Activated naive CD8-positive, alpha-beta T cell treated with anti-CD3 and anti-CD28 coated beads for 36 hours (primary cell): ENCODE measurements around the gene IPO7. TPM values are rescaled to one million over a fixed set of nuclear protein-coding genes. Genes with fewer than 3 reads are reported as not detected.
"Not testable (repeated sequence)": the region's sequence is repeated elsewhere in the genome, so short reads cannot be mapped to it uniquely, and the experiment has no call there.

Experiments used
- DNase-seq: peaks from one replicate; pipeline ENCODE4 v3.0.0; 2021
- H3K27ac Mint-ChIP-seq: one replicate; pipeline ENCODE4 v1.8.0; 2022; ENCODE audit warnings: mild to moderate bottlenecking, moderate library complexity, mixed read lengths
- H3K27me3 Mint-ChIP-seq: one replicate; pipeline ENCODE4 v1.8.0; 2022; ENCODE audit warnings: mild to moderate bottlenecking, mixed read lengths
- H3K36me3 Mint-ChIP-seq: one replicate; pipeline ENCODE4 v1.8.0; 2021; ENCODE audit warnings: mild to moderate bottlenecking, mixed read lengths
- H3K4me1 Mint-ChIP-seq: one replicate; pipeline ENCODE4 v1.8.0; 2021; ENCODE audit warnings: mixed read lengths
- H3K4me3 Mint-ChIP-seq: one replicate; pipeline ENCODE4 v1.8.0; 2022; ENCODE audit warnings: mild to moderate bottlenecking, moderate library complexity, mixed read lengths
- H3K9me3 Mint-ChIP-seq: one replicate; pipeline ENCODE4 v1.8.0; 2022; ENCODE audit warnings: mixed read lengths
- total RNA-seq, 2 experiments: library from RNA; stranded (reverse); gene quantifications; one replicate each; pipeline ENCODE4 v1.2.3, GENCODE V29; 2021

Gene IPO7
- total RNA-seq, 2 experiments from 2014 or later, result 195 TPM

DNA sequence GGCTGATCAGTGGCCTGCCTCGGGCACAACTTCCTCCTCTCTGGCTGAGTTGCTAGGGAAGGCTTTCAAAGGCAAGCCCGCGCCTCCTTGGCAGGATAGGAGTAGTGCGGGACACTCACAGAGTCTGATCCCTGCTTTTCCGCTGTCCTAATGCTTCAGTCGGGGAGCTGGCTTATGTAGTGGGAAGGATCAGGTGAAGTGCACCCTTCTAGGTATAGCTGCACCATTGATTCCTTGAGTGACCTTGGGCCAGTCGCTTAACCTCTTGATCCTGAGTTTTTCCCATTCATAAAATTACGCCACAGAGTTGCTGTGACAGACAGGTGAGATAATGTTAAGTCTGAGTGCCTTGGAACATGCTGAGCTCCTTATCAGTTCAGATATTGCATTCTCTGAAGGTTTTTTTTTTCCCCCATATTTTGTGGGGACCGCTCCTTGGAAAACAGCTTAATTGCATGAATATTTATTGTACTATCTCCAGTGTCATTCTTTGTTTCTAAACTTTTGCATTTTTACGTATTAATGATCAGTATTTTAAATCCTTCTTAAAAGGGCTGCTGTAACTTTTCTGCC, 961 bp downstream of the IPO7 start:
- no peaks in the 10 kb centered on the region for H3K9me3 Mint-ChIP-seq
- DNase-seq, result peak; percentile 21
- H3K27ac Mint-ChIP-seq, result peak overlapping the region; percentile 93
- H3K36me3 Mint-ChIP-seq, result peaks cover 30% of the 10 kb centered on the region
- H3K4me3 Mint-ChIP-seq, result peak overlapping the region; percentile 93
- peaks cover 27% of the 10 kb centered on the region for H3K4me1 Mint-ChIP-seq
- no peaks in the 10 kb centered on the region for H3K27me3 Mint-ChIP-seq

DNA sequence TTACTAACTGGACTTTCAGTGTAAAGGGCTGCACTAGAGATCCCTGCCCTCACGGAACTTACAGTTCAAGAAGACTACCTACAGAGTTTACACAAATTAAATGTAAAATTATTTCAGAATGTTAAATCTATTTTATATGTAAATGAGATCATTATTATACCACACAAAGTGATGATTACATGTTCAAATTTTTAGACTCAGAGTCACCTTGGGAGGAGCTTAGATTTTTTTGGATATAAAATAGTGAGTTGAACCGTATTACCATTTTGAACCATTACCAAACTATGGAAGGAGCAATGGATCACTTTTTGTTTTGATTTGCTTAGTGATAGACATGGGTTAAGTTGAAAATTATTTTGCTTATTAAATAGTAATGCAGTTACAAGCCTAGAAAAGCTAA, 1.6 kb downstream of the IPO7 start:
- H3K4me1 Mint-ChIP-seq, result peaks cover 27% of the 10 kb centered on the region
- DNase-seq, result no peak
- peaks cover 31% of the 10 kb centered on the region for H3K36me3 Mint-ChIP-seq
- peak overlapping the region; percentile 93 for H3K4me3 Mint-ChIP-seq
- H3K27me3 Mint-ChIP-seq, result no peaks in the 10 kb centered on the region
- no peaks in the 10 kb centered on the region for H3K9me3 Mint-ChIP-seq
- no peak overlapping the region for H3K27ac Mint-ChIP-seq

DNA sequence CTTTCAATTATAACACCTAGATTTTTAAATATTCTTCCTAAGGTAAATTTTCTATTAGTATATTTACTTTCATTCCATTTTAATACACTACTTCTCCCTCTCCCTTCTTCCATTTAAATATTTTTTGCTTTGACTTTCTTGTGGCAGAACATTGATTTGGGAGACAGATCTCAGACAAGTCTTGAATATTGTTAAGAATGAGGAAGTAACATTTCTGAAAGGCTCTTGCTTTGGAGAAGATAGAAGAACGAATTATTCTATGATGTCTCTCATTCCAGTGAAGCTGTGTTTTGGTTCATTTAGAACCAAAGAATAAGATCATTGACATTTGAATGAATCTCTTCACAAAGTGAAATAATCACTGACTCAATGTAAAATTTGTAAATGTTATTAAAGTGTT, 2.4 kb downstream of the IPO7 start:
- Mint-ChIP-seq H3K36me3 (peaks cover 37% of the 10 kb centered on the region), H3K4me1 (peaks cover 30% of the 10 kb centered on the region), H3K27me3 (no peaks in the 10 kb centered on the region), H3K4me3 (peak overlapping the region; percentile 75), H3K9me3 (no peaks in the 10 kb centered on the region), H3K27ac (no peak overlapping the region)
- no peak for DNase-seq

DNA sequence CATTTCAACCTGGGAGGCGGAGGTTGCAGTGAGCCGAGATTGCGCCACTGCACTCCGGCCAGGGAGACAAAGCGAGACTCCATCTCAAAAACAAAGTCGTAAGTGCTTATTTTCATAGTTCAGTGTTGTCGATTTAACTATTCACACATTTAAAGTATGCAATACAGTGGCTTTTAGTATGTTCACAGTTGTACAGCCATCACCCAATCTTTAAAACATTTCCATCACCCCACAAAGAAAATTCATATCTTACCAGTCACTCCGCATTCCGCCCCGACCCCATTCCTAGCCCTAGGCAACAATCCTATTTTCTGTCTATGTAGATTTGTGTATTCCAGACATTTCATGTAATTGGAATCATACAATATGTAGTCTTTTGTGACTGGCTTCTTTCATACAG, 11.9 kb downstream of the IPO7 start:
- peak overlapping the region; percentile 81 for H3K27ac Mint-ChIP-seq
- peak overlapping the region; percentile 42 for H3K4me3 Mint-ChIP-seq
- H3K36me3 Mint-ChIP-seq, result peaks cover 49% of the 10 kb centered on the region
- H3K27me3 Mint-ChIP-seq, result no peaks in the 10 kb centered on the region
- H3K9me3 Mint-ChIP-seq, result no peaks in the 10 kb centered on the region
- no peak for DNase-seq
- H3K4me1 Mint-ChIP-seq, result peaks cover 50% of the 10 kb centered on the region

DNA sequence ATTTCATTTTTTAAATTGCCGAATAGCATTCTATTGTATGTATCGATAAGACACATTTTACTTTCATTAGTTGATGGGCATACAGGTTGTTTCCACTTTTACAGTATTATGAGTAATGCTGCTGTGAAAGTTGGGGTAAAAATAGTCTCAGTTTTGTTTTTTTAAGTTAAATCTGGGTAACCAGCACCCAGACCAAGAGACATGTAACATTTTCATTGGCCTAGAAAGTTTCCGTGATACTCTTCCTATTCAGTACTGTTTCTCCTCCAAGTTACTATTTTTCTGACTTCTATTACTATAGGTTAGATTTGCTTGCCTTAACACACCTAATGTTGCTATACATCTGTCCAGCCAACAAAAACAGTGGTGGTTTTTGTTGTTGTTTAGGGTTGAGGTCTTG, 12.3 kb downstream of the IPO7 start:
- Mint-ChIP-seq H3K36me3 (peaks cover 46% of the 10 kb centered on the region), H3K9me3 (no peaks in the 10 kb centered on the region), H3K27ac (peak overlapping the region; percentile 81), H3K27me3 (no peaks in the 10 kb centered on the region), H3K4me1 (peaks cover 48% of the 10 kb centered on the region), H3K4me3 (peak overlapping the region; percentile 42)
- no peak for DNase-seq

DNA sequence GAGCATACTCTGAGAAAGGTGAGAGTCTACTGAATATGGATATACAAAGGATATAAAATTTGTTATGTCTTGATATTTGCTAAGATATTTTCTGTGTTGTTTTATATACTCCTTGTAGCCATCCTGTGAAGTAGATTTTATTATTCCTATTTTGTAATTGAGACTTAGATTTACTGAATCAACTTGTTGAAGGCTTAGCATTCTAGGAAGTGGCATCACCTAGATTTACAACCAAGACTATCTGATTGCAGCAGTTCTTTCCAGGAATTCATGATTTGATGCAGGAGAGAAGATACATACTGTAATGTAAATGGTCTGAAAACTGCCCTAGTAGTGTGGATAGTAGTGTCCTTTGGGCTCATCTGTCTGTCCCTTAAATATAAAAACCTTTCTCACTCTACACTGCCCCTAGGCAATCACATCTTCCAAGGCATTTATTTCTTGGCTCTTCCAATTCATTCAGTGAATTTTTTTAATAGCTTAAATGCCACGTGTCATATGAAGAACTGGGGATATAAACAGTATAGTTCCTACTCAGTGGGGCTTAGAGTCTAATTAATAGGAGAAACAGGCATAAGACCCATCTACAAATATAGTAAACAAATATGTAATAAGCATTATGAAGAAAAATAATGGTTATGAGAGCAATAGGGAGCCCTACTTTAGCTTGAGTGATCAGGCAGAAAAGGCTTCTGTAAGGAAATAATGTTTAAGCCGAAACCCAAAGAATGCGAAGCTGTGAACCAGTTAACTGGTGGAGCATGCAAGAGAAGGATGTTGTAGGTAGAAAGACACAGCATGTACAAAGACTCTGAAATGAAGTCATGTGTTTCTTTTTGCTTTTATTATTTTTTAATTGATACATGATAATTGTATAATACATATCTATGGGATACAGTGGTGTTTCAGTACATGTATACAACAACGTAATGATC, 13.6 kb downstream of the IPO7 start:
- H3K27me3 Mint-ChIP-seq, result no peaks in the 10 kb centered on the region
- H3K4me3 Mint-ChIP-seq, result no peak overlapping the region
- no peak for DNase-seq
- H3K27ac Mint-ChIP-seq, result peak overlapping the region; percentile 70
- H3K9me3 Mint-ChIP-seq, result no peaks in the 10 kb centered on the region
- H3K4me1 Mint-ChIP-seq, result peaks cover 43% of the 10 kb centered on the region
- H3K36me3 Mint-ChIP-seq, result peaks cover 43% of the 10 kb centered on the region

DNA sequence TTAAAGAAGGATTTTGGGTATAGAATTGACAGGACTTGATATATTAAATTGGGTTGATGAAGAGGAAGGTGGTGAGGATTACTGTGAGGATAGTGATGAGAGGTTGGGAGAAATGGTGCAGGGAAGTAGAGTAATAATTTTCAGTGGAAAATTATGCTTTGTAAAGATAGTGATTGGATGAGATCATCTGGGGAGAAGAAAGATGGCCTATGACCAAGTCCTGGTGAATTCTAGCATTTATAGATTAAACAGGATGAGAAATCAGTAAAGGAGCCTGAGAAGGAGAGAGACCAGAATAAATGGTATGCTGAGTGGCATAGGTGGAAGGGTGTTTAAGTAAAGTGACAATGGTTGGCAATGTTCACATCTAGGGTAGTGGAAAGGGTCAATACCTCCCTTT, 15.0 kb downstream of the IPO7 start:
- peak overlapping the region; percentile 13 for H3K27ac Mint-ChIP-seq
- H3K4me3 Mint-ChIP-seq, result no peak overlapping the region
- peaks cover 32% of the 10 kb centered on the region for H3K36me3 Mint-ChIP-seq
- H3K4me1 Mint-ChIP-seq, result peaks cover 38% of the 10 kb centered on the region
- DNase-seq, result no peak
- no peaks in the 10 kb centered on the region for H3K9me3 Mint-ChIP-seq
- H3K27me3 Mint-ChIP-seq, result no peaks in the 10 kb centered on the region

DNA sequence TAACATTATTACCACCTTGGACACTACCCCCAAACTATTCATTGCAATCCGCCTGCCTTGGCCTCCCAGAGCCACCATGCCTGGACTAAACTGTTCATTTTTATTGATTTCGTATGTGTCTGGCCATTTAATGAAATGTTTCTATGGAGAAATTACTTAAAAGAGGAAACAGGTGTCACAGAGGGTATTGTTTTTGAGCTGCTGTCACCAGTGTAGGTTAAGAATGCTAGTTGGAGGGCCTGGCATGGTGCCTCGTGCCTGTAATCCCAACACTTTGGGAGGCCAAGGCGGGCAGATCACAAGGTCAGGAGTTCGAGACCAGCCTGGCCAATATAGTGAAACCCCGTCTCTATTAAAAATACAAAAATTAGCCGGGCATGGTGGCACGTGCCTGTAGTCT, 17.4 kb downstream of the IPO7 start:
- peaks cover 27% of the 10 kb centered on the region for H3K36me3 Mint-ChIP-seq
- H3K4me3 Mint-ChIP-seq, H3K9me3 Mint-ChIP-seq, H3K27me3 Mint-ChIP-seq, H3K27ac Mint-ChIP-seq, DNase-seq: not testable (repeated sequence)
- peaks cover 25% of the 10 kb centered on the region for H3K4me1 Mint-ChIP-seq

DNA sequence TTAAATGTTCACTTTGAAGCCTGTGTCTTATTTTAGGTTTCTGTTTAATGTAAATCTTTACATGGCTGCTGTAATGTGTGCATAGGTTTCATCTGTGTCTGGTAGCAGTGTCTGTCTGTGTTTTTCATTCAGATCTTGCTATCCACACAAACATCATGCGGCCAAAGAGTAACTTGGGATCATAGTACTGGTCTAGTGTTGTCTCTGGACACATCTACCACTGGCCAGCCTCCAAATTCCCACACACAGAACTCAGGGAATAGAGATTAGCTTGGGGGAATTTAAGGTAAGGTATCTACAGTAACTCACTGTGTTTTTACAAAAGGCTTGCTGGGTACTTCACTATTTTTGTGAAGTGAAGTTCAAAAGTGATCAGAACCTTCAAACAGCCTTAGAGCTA, 44.3 kb downstream of the IPO7 start:
- no peaks in the 10 kb centered on the region for H3K4me1 Mint-ChIP-seq
- no peak for DNase-seq
- H3K27me3 Mint-ChIP-seq, result no peaks in the 10 kb centered on the region
- H3K9me3 Mint-ChIP-seq, result no peaks in the 10 kb centered on the region
- H3K36me3 Mint-ChIP-seq, result peaks cover 25% of the 10 kb centered on the region
- H3K4me3 Mint-ChIP-seq, result no peak overlapping the region
- H3K27ac Mint-ChIP-seq, result no peak overlapping the region

DNA sequence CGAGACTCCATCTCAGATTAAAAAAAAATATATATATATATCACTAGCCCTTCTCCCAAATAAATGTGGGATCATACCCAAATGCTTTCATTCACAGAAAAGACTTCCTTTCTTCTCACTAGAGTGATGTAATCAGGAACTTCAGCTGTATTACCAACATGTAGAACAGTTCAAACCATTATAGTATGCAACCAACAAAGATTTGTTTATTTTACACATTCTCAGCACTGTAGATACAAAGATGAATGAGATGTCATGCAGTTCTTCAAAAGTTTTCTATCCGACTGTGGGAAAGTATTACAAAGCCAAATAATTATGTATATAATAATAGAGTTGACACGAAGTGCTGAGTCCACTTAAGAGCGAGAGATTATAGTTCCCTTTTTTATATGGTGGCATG, 54.2 kb downstream of the IPO7 start:
- Mint-ChIP-seq H3K4me1 (no peaks in the 10 kb centered on the region), H3K36me3 (peaks cover 33% of the 10 kb centered on the region)

DNA sequence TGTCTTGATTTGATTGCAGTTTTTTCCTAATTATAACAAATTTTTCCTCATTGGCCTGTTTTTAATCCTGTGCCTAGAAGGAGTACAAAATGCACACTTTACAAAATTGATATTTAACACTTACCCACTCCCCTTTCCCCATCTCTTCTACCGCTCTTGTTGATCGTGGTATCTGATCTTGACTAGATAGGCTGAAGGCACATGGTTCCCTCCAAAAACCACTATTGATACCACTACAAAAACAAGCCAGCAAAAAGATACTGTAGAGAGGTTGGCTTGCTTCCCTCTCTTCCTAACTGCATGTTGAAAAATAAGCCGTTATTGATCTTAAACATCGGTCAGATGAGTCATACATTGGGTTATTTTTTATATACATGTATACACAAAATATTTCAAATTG, 61.8 kb downstream of the IPO7 start:
- H3K27me3 Mint-ChIP-seq, result no peaks in the 10 kb centered on the region
- H3K4me1 Mint-ChIP-seq, result peaks cover 3% of the 10 kb centered on the region
- peaks cover 42% of the 10 kb centered on the region for H3K36me3 Mint-ChIP-seq
- peaks cover 8% of the 10 kb centered on the region for H3K9me3 Mint-ChIP-seq
- no peak overlapping the region for H3K4me3 Mint-ChIP-seq
- no peak overlapping the region for H3K27ac Mint-ChIP-seq
- DNase-seq, result no peak

More for the DNA sequence above, 54.2 kb downstream of the IPO7 start:
- no peaks in the 10 kb centered on the region for H3K27me3 Mint-ChIP-seq
- H3K4me3 Mint-ChIP-seq, result no peak overlapping the region
- no peak for DNase-seq
- no peaks in the 10 kb centered on the region for H3K9me3 Mint-ChIP-seq
- no peak overlapping the region for H3K27ac Mint-ChIP-seq

DNA sequence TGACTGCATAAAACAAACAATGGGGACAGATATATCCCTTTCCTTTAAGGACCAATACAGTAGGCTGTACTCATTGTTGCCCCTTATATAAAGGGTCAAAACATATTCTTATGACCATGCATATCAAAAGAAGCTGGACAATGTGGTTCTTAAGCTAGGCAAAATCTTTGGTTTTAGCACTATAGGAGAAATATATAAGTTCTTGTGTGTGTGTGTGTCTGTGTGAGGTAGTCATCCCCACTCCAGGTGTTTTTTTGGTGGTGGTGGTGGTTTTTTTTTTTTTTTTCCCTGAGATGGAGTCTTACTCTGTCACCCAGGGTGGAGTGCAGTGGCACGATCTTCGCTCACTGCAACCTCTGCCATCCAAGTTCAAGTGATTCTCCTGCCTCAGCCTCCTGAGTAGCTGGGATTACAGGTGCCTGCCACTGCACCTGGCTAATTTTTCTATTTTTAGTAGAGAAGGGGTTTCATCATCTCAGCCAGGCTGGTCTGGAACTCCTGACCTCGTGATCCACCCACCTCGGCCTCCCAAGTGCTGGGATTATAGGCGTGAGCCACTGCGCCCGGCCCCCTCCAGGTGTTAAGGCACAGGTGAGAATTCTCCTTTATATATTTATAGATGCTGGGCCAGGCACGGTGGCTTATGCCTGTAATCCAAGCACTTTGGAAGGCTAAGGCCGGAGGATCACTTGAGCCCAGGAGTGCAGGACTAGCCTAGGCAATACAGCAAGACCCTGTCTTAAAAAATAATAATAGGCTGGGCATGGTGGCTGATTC, 64.3 kb downstream of the IPO7 start:
- H3K27me3 Mint-ChIP-seq, result no peaks in the 10 kb centered on the region
- no peak for DNase-seq
- no peak overlapping the region for H3K4me3 Mint-ChIP-seq
- peaks cover 13% of the 10 kb centered on the region for H3K9me3 Mint-ChIP-seq
- H3K36me3 Mint-ChIP-seq, result peaks cover 42% of the 10 kb centered on the region
- H3K27ac Mint-ChIP-seq, result no peak overlapping the region
- peaks cover 3% of the 10 kb centered on the region for H3K4me1 Mint-ChIP-seq

DNA sequence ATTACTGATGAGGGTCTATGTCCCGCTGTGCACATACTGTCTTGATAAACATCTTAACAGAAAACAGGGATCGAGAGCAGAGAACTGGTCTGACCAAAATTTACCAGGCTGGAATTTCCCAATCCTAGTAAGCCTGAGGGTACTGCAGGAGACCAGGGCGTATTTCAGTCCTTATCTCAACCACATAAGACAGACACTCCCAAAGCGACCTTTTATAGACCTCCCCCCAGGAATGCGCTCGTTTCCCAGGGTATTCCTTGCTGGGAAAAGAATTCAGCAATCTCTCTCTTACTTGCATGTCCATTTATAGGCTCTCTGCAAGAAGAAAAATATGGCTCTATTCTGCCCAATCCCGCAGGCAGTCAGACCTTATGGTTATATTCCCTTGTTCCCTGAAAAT, 67.6 kb downstream of the IPO7 start:
- peaks cover 32% of the 10 kb centered on the region for H3K36me3 Mint-ChIP-seq
- peaks cover 13% of the 10 kb centered on the region for H3K9me3 Mint-ChIP-seq
- H3K27me3 Mint-ChIP-seq, H3K4me3 Mint-ChIP-seq, DNase-seq, H3K27ac Mint-ChIP-seq, H3K4me1 Mint-ChIP-seq: not testable (repeated sequence)

DNA sequence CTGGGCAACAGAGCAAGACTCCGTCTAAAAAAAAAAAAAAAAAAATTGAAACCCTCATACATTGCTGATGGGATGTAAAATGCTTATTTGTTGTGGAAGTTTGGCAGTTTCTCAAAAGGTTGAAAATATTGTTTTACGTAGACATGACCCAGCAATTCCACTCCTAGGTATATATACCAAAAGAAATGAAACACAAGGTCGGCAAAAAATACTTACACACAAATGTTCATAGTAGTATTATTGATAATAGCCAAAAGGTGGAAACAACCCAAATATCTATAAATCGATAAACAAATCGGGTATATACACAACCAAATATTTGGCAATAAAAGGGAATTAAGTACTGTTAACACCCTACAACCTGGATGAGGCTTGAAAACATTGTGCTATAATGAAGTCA, 71.3 kb downstream of the IPO7 start:
- DNase-seq, result no peak
- no peaks in the 10 kb centered on the region for H3K27me3 Mint-ChIP-seq
- H3K27ac Mint-ChIP-seq, result no peak overlapping the region
- peaks cover 26% of the 10 kb centered on the region for H3K36me3 Mint-ChIP-seq
- H3K4me1 Mint-ChIP-seq, result no peaks in the 10 kb centered on the region
- H3K9me3 Mint-ChIP-seq, result peaks cover 7% of the 10 kb centered on the region
- H3K4me3 Mint-ChIP-seq, result no peak overlapping the region

DNA sequence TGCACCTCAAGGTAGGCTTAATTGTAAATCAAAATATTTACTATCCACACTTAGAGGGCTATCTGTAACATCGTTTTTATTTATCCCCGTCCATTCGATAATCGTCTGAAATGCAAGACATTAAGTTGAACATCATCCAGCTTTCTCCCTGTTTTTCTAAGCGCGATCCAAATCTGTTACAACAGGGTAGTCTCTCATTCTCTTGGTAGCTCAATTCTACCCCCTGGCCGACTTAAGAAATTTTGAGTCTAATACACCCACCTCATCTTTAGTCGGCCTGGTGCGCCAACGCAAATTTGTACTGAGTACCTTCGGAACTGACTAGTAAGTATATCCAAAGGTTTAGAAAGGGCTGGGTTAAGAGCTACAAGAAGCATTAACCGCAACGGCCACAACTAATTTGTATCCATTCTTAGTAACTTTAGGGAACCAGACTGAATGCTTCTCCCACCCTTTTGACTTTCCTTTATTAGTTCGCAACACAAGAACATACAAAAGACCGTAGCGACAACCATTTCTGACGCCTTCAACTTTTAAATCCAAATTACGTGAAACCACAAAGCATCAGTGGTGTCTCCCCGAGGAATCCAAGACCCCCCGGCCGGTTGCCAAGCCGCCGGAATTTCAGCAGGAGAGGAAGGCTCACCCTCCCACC, 75.3 kb downstream of the IPO7 start:
- DNase-seq, result peak; percentile 28
- H3K36me3 Mint-ChIP-seq, result peaks cover 25% of the 10 kb centered on the region
- no peaks in the 10 kb centered on the region for H3K27me3 Mint-ChIP-seq
- H3K9me3 Mint-ChIP-seq, result no peaks in the 10 kb centered on the region
- H3K4me1 Mint-ChIP-seq, result peaks cover 15% of the 10 kb centered on the region
- H3K27ac Mint-ChIP-seq, result peak overlapping the region; percentile 98
- peak overlapping the region; percentile 94 for H3K4me3 Mint-ChIP-seq
